ENCODE measurements around the gene NT5DC2. TPM values are rescaled to one million over a fixed set of nuclear protein-coding genes. Genes with fewer than 3 reads are reported as not detected.
A peak's percentile ranks its signal among the peaks of the same experiment; 100 is the strongest.

NT5DC2 gene
- total RNA-seq (2014; rRNA removed; shearing (Covaris generic)), result 132 and 144 TPM in 2 replicates
- 110 and 118 TPM in 2 replicates for total RNA-seq (2022)
- percentile 45 among the genes with signal in this experiment for Bru-seq, nascent RNA
- percentile 65 among the genes with signal in this experiment for BruChase-seq, experiment 1, labeled RNA remaining after a 6-hour chase
- percentile 57 among the genes with signal in this experiment for BruChase-seq, experiment 2, labeled RNA remaining after a 2-hour chase
- long read RNA-seq, transcript NT5DC2-202 (14 exons, 1,795 nt), result major isoform, 76 of 145 reads
- long read RNA-seq, partial matches to known transcripts, result 40 of 145 reads
- long read RNA-seq, other reads (novel, unspliced or antisense), result 28 of 145 reads

GRCh38 chr3:52533623-52534280 lies at the start of gene NT5DC2:
NT5DC2 (minus strand) TSS chr3:52533857; CDS start chr3:52533737, 120 bp downstream.
- peak within 1 kb of the TSS; percentile 79; the same call in 1 of the 2 replicates for H2AFZ ChIP-seq (ENCODE audit: low read length)
- peaks cover 51% of the 10 kb centered on the region for H3K4me1 ChIP-seq (ENCODE audit: insufficient read depth, low read length, poor library complexity, severe bottlenecking)
- peak within 1 kb of the TSS; percentile 86 for H3K4me3 ChIP-seq (ENCODE audit: low read depth, low read length, poor library complexity, severe bottlenecking)
- peaks cover 2% of the 10 kb centered on the region; the same call in 1 of the 2 replicates for H3K36me3 ChIP-seq (ENCODE audit: insufficient read depth, low read length)
- H3K79me2 ChIP-seq (ENCODE audit: insufficient read depth, low read depth, low read length), result peaks cover 31% of the 10 kb centered on the region
- DNase-seq (ENCODE audit: low spot score), result peak; percentile 87
- intact Hi-C loops (cut with micrococcal nuclease; ENCODE audit: unreplicated experiment), result no loop called here
- no peaks in the 10 kb centered on the region for H3K9me3 ChIP-seq (ENCODE audit: low read length)
- CTCF ChIA-PET (ENCODE audit: unreplicated experiment), result no interaction called here
- no peaks in the 10 kb centered on the region for H3K9me2 ChIP-seq (ENCODE audit: insufficient read depth, low read length)
- H3K4me2 ChIP-seq (ENCODE audit: low read length), result peak within 1 kb of the TSS; percentile 99
- POLR2A ChIA-PET, result no interaction called here
- 0 out of 2 replicates have a peak, but pooled peaks have one; percentile 23 for TF ChIP-seq CTCF (conservative IDR thresholded peaks at IDR 0.05; ENCODE audit: low read length)
- no peak for TF ChIP-seq EZH2phosphoT487 (IDR thresholded peaks at IDR 0.05; ENCODE audit: borderline replicate concordance, low read depth, low read length)
- BruUV-seq (replicated peaks), result no TSS peak
- 0 out of 2 replicates have a peak, but pooled peaks cover 13% of the 10 kb centered on the region for H4K20me1 ChIP-seq (ENCODE audit: insufficient read depth, low read length)
- H3K27ac ChIP-seq (ENCODE audit: low read depth, low read length, poor library complexity, severe bottlenecking), result peak within 1 kb of the TSS; percentile 60

- no peaks in the 10 kb centered on the region for H4K20me1 ChIP-seq (ENCODE audit: insufficient read depth, low read length)
- H3K36me3 ChIP-seq (ENCODE audit: insufficient read depth, low read length), result peaks cover 81% of the 10 kb centered on the region
- TF ChIP-seq EZH2phosphoT487 (IDR thresholded peaks at IDR 0.05; ENCODE audit: borderline replicate concordance, low read depth, low read length) (no peak), CTCF (conservative IDR thresholded peaks at IDR 0.05; ENCODE audit: low read length) (no peak)
- intact Hi-C loops (cut with micrococcal nuclease; ENCODE audit: unreplicated experiment), result no loop called here
- no TSS peak for BruUV-seq (replicated peaks)
- no peaks in the 10 kb centered on the region for H3K79me2 ChIP-seq (ENCODE audit: insufficient read depth, low read depth, low read length)
- H3K9me2 ChIP-seq (ENCODE audit: insufficient read depth, low read length), result no peaks in the 10 kb centered on the region
- no peak overlapping the region for H3K27ac ChIP-seq (ENCODE audit: low read depth, low read length, poor library complexity, severe bottlenecking)
- H3K4me3 ChIP-seq (ENCODE audit: low read depth, low read length, poor library complexity, severe bottlenecking), result no peak overlapping the region
- H3K4me2 ChIP-seq (ENCODE audit: low read length), result no peak overlapping the region
- no peak overlapping the region for H2AFZ ChIP-seq (ENCODE audit: low read length)
- H3K4me1 ChIP-seq (ENCODE audit: insufficient read depth, low read length, poor library complexity, severe bottlenecking), result no peaks in the 10 kb centered on the region
- ChIA-PET CTCF (ENCODE audit: unreplicated experiment) (no interaction called here), POLR2A (no interaction called here)
- no peaks in the 10 kb centered on the region for H3K9me3 ChIP-seq (ENCODE audit: low read length)
- DNase-seq (ENCODE audit: low spot score), result no peak
Measured at GRCh38 chr3:52574056-52574965, 40.7 kb upstream of the NT5DC2 start.

Data from OCI-LY7 (cell line).